Suprapubic skin (tissue), 3 donors: Measurements from ENCODE around the gene ASTN2.

Experiments used
- POLR2A ChIP-seq, 2 donors: fragments of 450-650 bp; IDR thresholded peaks; one replicate each; pipeline ENCODE4 v1.6.1; 2017; ENCODE audit warnings: antibody characterized with exemption in 2 of 2, mild to moderate bottlenecking in 2 of 2, moderate library complexity in 2 of 2
- TF ChIP-seq, protein P1 (sequence below), 2 donors: fragments of 200-600 bp in 1 of 2; fragments of 450-650 bp in 1 of 2; sonication (generic) in 1 of 2; IDR thresholded peaks; one replicate each; pipeline ENCODE4 v1.5.1; 2016 to 2019; ENCODE audit warnings: antibody characterized with exemption in 2 of 2, mild to moderate bottlenecking in 1 of 2, moderate library complexity in 1 of 2

DNA sequence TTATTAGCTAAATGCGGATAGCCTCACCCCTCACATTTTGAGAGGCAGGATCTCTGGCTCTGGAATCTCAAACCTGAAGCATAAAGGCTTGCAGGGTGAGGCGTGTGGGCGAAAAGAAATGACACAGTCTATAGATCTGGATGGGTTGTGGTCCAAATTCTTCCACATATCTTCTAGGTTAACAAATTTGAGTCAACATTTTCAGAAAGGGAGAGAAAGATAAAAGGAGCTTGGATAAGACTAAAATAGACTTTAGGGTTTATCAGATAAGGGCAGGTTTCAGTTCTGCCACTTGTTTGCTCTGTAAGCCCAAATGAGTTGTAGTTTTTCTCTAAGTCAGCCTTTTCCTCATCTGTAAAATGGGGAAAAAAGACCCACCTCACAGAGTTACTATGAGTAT lies 506.9 kb downstream of the ASTN2 start:
- TF ChIP-seq, protein P1, sequence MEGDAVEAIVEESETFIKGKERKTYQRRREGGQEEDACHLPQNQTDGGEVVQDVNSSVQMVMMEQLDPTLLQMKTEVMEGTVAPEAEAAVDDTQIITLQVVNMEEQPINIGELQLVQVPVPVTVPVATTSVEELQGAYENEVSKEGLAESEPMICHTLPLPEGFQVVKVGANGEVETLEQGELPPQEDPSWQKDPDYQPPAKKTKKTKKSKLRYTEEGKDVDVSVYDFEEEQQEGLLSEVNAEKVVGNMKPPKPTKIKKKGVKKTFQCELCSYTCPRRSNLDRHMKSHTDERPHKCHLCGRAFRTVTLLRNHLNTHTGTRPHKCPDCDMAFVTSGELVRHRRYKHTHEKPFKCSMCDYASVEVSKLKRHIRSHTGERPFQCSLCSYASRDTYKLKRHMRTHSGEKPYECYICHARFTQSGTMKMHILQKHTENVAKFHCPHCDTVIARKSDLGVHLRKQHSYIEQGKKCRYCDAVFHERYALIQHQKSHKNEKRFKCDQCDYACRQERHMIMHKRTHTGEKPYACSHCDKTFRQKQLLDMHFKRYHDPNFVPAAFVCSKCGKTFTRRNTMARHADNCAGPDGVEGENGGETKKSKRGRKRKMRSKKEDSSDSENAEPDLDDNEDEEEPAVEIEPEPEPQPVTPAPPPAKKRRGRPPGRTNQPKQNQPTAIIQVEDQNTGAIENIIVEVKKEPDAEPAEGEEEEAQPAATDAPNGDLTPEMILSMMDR (IDR thresholded peaks at IDR 0.05): no peak
- TF ChIP-seq POLR2A (IDR thresholded peaks at IDR 0.05): no peak
